ENCODE data around the gene MINDY1. TPM values are rescaled to one million over a fixed set of nuclear protein-coding genes. Genes with fewer than 3 reads are reported as not detected.

MINDY1 gene
- total RNA-seq, 2 donors from 2014 or later, result 16.9 to 28.3 TPM

- Histone ChIP-seq H3K9me3 (no peaks in the 10 kb centered on the region), H3K4me1 (ENCODE audit: control insufficient read depth in 1 of 2, low read depth in 2 of 2) (peaks cover 13 to 28% of the 10 kb centered on the region in 2 donors), H3K27ac (no peak overlapping the region), H3K36me3 (peaks cover 34% of the 10 kb centered on the region), H3K27me3 (replicated peaks; ENCODE audit: insufficient read depth) (no peaks in the 10 kb centered on the region), H3K4me3 (no peak overlapping the region)
- ATAC-seq (ENCODE audit: insufficient number of reproducible peaks, low FRiP score, low read depth), result no peak
- no peak for TF ChIP-seq CTCF (IDR thresholded peaks at IDR 0.05)
- DNase-seq (ENCODE audit: low spot score), result no peak
These were observed 43.5 kb upstream of the MINDY1 start for GRCh38 chr1:151050051-151050688.

GRCh38 chr1:151049458-151049857 lies 42.8 kb upstream of the MINDY1 start:
- Histone ChIP-seq H3K9me3 (no peaks in the 10 kb centered on the region), H3K27ac (no peak overlapping the region), H3K36me3 (peaks cover 26% of the 10 kb centered on the region), H3K27me3 (replicated peaks; ENCODE audit: insufficient read depth) (no peaks in the 10 kb centered on the region), H3K4me1 (ENCODE audit: control insufficient read depth in 1 of 2, low read depth in 2 of 2) (peaks cover 13 to 27% of the 10 kb centered on the region in 2 donors), H3K4me3 (no peak overlapping the region)
- TF ChIP-seq CTCF (IDR thresholded peaks at IDR 0.05), result no peak
- DNase-seq (ENCODE audit: low spot score), result no peak
- no peak for ATAC-seq (ENCODE audit: insufficient number of reproducible peaks, low FRiP score, low read depth)

- peak overlapping the region; percentile 83 to 89 for H3K27ac ChIP-seq
These were observed 41.9 kb upstream of the MINDY1 start for GRCh38 chr1:151048645-151049032.

GRCh38 chr1:151047925-151048644 lies 41.4 kb upstream of the MINDY1 start:
- Histone ChIP-seq H3K4me3 (peak overlapping the region; percentile 95), H3K4me1 (ENCODE audit: control insufficient read depth in 1 of 2, low read depth in 2 of 2) (peaks cover 13 to 27% of the 10 kb centered on the region in 2 donors), H3K27ac (peak overlapping the region; percentile 83 to 89), H3K9me3 (no peaks in the 10 kb centered on the region), H3K36me3 (peaks cover 13% of the 10 kb centered on the region), H3K27me3 (replicated peaks; ENCODE audit: insufficient read depth) (no peaks in the 10 kb centered on the region)
- DNase-seq (ENCODE audit: low spot score) (peak; percentile 20), ATAC-seq (ENCODE audit: insufficient number of reproducible peaks, low FRiP score, low read depth) (peak; percentile 61)
- TF ChIP-seq CTCF (IDR thresholded peaks at IDR 0.05), result peak; percentile 52

More at GRCh38 chr1:151048645-151049032, 41.9 kb upstream of the MINDY1 start:
- no peak for TF ChIP-seq CTCF (IDR thresholded peaks at IDR 0.05)
- DNase-seq (ENCODE audit: low spot score) (no peak), ATAC-seq (ENCODE audit: insufficient number of reproducible peaks, low FRiP score, low read depth) (no peak)
- Histone ChIP-seq H3K9me3 (no peaks in the 10 kb centered on the region), H3K4me3 (peak overlapping the region; percentile 95), H3K36me3 (peaks cover 18% of the 10 kb centered on the region), H3K4me1 (ENCODE audit: control insufficient read depth in 1 of 2, low read depth in 2 of 2) (peaks cover 13 to 27% of the 10 kb centered on the region in 2 donors), H3K27me3 (replicated peaks; ENCODE audit: insufficient read depth) (no peaks in the 10 kb centered on the region)

- no peak for TF ChIP-seq CTCF (IDR thresholded peaks at IDR 0.05)
- no peaks in the 10 kb centered on the region for H3K27me3 ChIP-seq (replicated peaks; ENCODE audit: insufficient read depth)
- peak; percentile 48 for ATAC-seq (ENCODE audit: insufficient number of reproducible peaks, low FRiP score, low read depth)
- no peaks in the 10 kb centered on the region for H3K9me3 ChIP-seq
- peak within 1 kb of the TSS; percentile 83 to 89 for H3K27ac ChIP-seq
- H3K4me3 ChIP-seq, result peak within 1 kb of the TSS; percentile 95
- DNase-seq (ENCODE audit: low spot score), result no peak
- H3K36me3 ChIP-seq, result peaks cover 8% of the 10 kb centered on the region
- peaks cover 13 to 27% of the 10 kb centered on the region in 2 donors for H3K4me1 ChIP-seq (ENCODE audit: control insufficient read depth in 1 of 2, low read depth in 2 of 2)
These were observed 40.9 kb upstream of the MINDY1 start, which contains the start of gene C1orf56 for GRCh38 chr1:151047591-151047924. Gene C1orf56, plus strand, starts transcription at chr1:151047751. Its CDS starts 97 bp downstream, at chr1:151047848.

All from thoracic aorta (tissue), 2 donors.